Upper lobe of left lung (tissue), 6 donors: ENCODE data around the gene TBATA. TPM values are rescaled to one million over a fixed set of nuclear protein-coding genes. Genes with fewer than 3 reads are reported as not detected.

Source experiments
- ATAC-seq, 2 donors: fragments of 200-7000 bp; cut with Tn5 transposase; one replicate each; pipeline ENCODE4 v1.9.1; 2022; ENCODE audit warnings: mild to moderate bottlenecking in 2 of 2, moderate library complexity in 2 of 2; ENCODE audit not compliant: low FRiP score in 2 of 2
- DNase-seq, 2 donors: peaks; one replicate each; pipeline ENCODE4 v3.0.0-alpha.2; 2019 to 2020
- H3K27ac ChIP-seq, 4 donors: fragments of 200-600 bp; sonication (generic); one replicate each; pipeline ENCODE4 v1.5.1; 2016 to 2019
- H3K27me3 ChIP-seq, 4 donors: fragments of 200-600 bp; sonication (generic); one replicate each; pipeline ENCODE4 v1.5.1; 2017 to 2019
- H3K36me3 ChIP-seq, 4 donors: fragments of 200-600 bp; sonication (generic); one replicate each; pipeline ENCODE4 v1.5.1; 2016 to 2019
- H3K4me1 ChIP-seq, 4 donors: fragments of 200-600 bp; sonication (generic); one replicate each; pipeline ENCODE4 v1.5.1; 2018 to 2019
- H3K4me3 ChIP-seq, 4 donors: fragments of 200-600 bp; sonication (generic); one replicate each; pipeline ENCODE4 v1.5.1; 2017 to 2019; ENCODE audit warnings: mild to moderate bottlenecking in 2 of 4, moderate library complexity in 1 of 4
- H3K9me3 ChIP-seq, 4 donors: fragments of 200-600 bp; sonication (generic); one replicate each; pipeline ENCODE4 v1.5.1; 2018 to 2019
- EP300 ChIP-seq, 4 donors: sonication (generic); formaldehyde crosslinking; IDR thresholded peaks; one replicate each; pipeline ENCODE4 v1.5.1; 2017; ENCODE audit warnings: antibody characterized with exemption in 4 of 4, control low read depth in 2 of 4
- POLR2A ChIP-seq, 4 donors: fragments of 450-650 bp; IDR thresholded peaks; one replicate each; pipeline ENCODE4 v1.5.1; 2016 to 2017; ENCODE audit warnings: antibody characterized with exemption in 4 of 4, mild to moderate bottlenecking in 2 of 4
- POLR2AphosphoS5 ChIP-seq, 2 donors: sonication (generic); formaldehyde crosslinking; IDR thresholded peaks; one replicate each; pipeline ENCODE4 v1.5.1; 2017; ENCODE audit warnings: antibody characterized with exemption in 2 of 2
- WGBS, 2 donors: methylation state at CpG; one replicate each; pipeline ENCODE4 v1.1.5; 2017 to 2018; 5-methylcytosine and 5-hydroxymethylcytosine counted together
- total RNA-seq, 6 donors: library from RNA; depleted of rRNA in 4 of 6; stranded (reverse); fragments of >200 nt in 4 of 6; gene quantifications; one replicate each; pipeline versions ENCODE4 v1.1.0 to v1.2.1, GENCODE V29; 2016 to 2021
- TF ChIP-seq, protein P1 (sequence below), 6 experiments: fragments of 450-650 bp in 4 of 6; fragments of 200-600 bp in 2 of 6; sonication (generic) in 2 of 6; IDR thresholded peaks; one replicate each; pipeline ENCODE4 v1.5.1; 2016 to 2019; ENCODE audit warnings: antibody characterized with exemption in 6 of 6
- donor health status: DM: no; HTN: no; CAD: no; lungs with moderate emphysema.
- donor health status: DM: no; HTN: yes; CAD: no; lungs with severe emphysema.

Gene TBATA
- total RNA-seq, 6 donors from 2014 or later: not detected

DNA sequence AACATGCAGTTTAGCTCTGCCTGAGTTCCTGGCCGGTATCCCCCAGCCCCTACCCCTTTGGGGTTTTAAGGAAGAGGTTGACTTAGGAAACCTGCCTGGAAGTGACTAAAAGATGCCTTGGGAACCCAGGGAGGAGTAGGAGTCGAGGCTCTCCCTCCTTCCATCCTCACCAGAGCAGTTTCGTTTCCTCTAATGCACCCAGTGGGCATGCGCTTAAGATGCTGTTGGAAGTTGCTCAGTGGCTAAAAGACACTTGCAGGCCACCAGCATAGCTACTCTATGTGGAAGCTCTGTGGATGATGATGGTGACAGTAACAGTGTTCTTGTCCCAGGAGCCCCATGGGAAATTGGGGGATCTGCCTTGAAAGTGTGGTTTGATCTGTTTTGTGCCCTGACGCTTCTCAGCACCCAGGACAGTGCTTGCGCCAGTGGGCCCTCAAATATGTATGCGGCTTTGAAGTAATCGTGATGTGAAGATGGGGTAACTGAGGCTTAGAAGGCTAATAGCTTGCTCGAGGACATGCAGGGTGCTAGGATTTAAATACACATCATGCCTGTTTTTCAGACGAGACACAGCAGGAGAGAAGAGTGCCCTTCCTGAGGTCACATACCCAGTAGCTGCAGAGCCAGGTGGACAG lies 32.0 kb downstream of the TBATA start:
- ATAC-seq: no peak
- Histone ChIP-seq H3K27ac (no peak overlapping the region), H3K27me3 (no peaks in the 10 kb centered on the region), H3K4me1 (no peaks in the 10 kb centered on the region), H3K9me3 (no peaks in the 10 kb centered on the region), H3K4me3 (no peak overlapping the region), H3K36me3 (no peaks in the 10 kb centered on the region)
- TF ChIP-seq POLR2A (IDR thresholded peaks at IDR 0.05): no peak
- no peak for TF ChIP-seq POLR2AphosphoS5 (IDR thresholded peaks at IDR 0.05)
- TF ChIP-seq, protein P1, sequence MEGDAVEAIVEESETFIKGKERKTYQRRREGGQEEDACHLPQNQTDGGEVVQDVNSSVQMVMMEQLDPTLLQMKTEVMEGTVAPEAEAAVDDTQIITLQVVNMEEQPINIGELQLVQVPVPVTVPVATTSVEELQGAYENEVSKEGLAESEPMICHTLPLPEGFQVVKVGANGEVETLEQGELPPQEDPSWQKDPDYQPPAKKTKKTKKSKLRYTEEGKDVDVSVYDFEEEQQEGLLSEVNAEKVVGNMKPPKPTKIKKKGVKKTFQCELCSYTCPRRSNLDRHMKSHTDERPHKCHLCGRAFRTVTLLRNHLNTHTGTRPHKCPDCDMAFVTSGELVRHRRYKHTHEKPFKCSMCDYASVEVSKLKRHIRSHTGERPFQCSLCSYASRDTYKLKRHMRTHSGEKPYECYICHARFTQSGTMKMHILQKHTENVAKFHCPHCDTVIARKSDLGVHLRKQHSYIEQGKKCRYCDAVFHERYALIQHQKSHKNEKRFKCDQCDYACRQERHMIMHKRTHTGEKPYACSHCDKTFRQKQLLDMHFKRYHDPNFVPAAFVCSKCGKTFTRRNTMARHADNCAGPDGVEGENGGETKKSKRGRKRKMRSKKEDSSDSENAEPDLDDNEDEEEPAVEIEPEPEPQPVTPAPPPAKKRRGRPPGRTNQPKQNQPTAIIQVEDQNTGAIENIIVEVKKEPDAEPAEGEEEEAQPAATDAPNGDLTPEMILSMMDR (IDR thresholded peaks at IDR 0.05): no peak
- TF ChIP-seq EP300 (IDR thresholded peaks at IDR 0.05): no peak
- DNase-seq: no peak
- 85 to 87% methylated on average over 10 of the region's 10 CpGs for WGBS, 2 donors

DNA sequence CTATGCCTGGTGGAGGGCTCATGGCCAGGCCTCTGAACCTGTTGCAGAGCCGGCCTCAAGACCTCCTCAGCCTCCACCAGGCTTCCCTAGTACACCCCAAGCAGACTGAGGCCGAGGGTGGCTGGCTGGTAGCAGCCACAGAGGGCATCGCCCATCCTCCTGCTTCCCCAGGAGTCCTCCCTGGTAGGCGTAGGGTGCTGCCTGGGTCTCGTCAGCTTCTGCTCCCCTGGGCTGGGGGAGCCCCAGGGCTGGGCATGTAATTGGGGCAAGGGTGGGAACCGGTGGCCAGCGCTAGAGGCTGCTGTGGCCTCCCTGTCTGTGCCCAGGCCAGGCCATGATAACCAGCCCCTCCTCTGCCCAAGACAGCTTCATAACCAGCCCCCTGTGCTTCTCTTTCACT lies 32.6 kb downstream of the TBATA start:
- Histone ChIP-seq H3K27ac (no peak overlapping the region), H3K27me3 (no peaks in the 10 kb centered on the region), H3K36me3 (no peaks in the 10 kb centered on the region), H3K4me3 (no peak overlapping the region), H3K4me1 (no peaks in the 10 kb centered on the region), H3K9me3 (no peaks in the 10 kb centered on the region)
- WGBS, 2 donors: 91 to 100% methylated on average over 2 to 7 of the region's 7 CpGs
- no peak for ATAC-seq
- TF ChIP-seq POLR2A (IDR thresholded peaks at IDR 0.05) (no peak), POLR2AphosphoS5 (IDR thresholded peaks at IDR 0.05) (no peak), EP300 (IDR thresholded peaks at IDR 0.05) (no peak)
- TF ChIP-seq, protein P1 (IDR thresholded peaks at IDR 0.05): no peak
- no peak for DNase-seq

DNA sequence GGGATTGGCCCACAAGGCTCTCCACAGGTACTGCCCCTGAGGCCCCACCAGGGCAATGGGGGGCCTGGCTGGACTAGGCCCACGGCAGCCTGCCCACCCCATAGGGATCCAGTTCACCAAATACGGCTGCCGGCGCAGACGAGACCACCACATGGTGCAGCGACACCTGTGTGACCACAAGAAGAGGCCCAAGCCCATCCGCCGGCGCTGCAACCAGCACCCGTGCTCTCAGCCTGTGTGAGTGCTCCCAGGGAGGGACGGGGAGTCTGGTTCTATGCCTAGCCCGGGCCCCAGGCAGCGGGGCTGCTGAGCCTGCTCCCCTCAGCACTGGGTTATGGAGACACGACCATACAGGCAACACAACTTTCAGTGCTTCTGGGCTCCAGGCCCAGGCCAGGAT lies 33.2 kb downstream of the TBATA start:
- Histone ChIP-seq H3K4me3 (no peak overlapping the region), H3K27me3 (no peaks in the 10 kb centered on the region), H3K4me1 (no peaks in the 10 kb centered on the region), H3K36me3 (no peaks in the 10 kb centered on the region), H3K27ac (no peak overlapping the region), H3K9me3 (no peaks in the 10 kb centered on the region)
- WGBS, 2 donors: 89 to 97% methylated on average over 6 to 8 of the region's 14 CpGs
- no peak for TF ChIP-seq POLR2A (IDR thresholded peaks at IDR 0.05)
- no peak for TF ChIP-seq POLR2AphosphoS5 (IDR thresholded peaks at IDR 0.05)
- TF ChIP-seq EP300 (IDR thresholded peaks at IDR 0.05): no peak
- TF ChIP-seq, protein P1 (IDR thresholded peaks at IDR 0.05): no peak
- no peak for ATAC-seq
- no peak for DNase-seq

DNA sequence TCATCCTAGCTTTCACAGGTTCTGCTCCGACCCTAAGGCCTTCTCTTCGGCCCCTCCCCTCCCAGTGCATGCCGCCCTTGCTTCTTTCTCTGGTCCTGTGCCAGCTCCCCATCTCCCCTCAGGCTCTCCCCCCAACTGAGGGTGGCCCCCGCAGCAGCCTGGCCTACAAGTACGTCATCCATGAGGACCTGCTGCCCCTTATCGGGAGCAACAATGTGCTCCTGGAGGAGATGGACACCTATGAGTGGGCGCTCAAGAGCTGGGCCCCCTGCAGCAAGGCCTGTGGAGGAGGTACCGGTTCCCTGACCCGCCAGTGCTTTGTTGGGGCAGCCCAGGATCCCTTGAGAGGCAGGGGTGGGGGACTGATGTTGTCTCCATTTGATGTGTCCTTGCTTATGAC lies 33.8 kb downstream of the TBATA start:
- H3K27ac ChIP-seq: no peak overlapping the region
- H3K36me3 ChIP-seq: no peaks in the 10 kb centered on the region
- TF ChIP-seq POLR2AphosphoS5 (IDR thresholded peaks at IDR 0.05) (no peak), EP300 (IDR thresholded peaks at IDR 0.05) (no peak), POLR2A (IDR thresholded peaks at IDR 0.05) (no peak)
- TF ChIP-seq, protein P1 (IDR thresholded peaks at IDR 0.05): no peak
- no peaks in the 10 kb centered on the region for H3K4me1 ChIP-seq
- DNase-seq: no peak
- WGBS, 2 donors: 91 to 94% methylated on average over 5 to 9 of the region's 9 CpGs
- no peaks in the 10 kb centered on the region for H3K27me3 ChIP-seq
- no peaks in the 10 kb centered on the region for H3K9me3 ChIP-seq
- ATAC-seq: no peak
- H3K4me3 ChIP-seq: no peak overlapping the region

DNA sequence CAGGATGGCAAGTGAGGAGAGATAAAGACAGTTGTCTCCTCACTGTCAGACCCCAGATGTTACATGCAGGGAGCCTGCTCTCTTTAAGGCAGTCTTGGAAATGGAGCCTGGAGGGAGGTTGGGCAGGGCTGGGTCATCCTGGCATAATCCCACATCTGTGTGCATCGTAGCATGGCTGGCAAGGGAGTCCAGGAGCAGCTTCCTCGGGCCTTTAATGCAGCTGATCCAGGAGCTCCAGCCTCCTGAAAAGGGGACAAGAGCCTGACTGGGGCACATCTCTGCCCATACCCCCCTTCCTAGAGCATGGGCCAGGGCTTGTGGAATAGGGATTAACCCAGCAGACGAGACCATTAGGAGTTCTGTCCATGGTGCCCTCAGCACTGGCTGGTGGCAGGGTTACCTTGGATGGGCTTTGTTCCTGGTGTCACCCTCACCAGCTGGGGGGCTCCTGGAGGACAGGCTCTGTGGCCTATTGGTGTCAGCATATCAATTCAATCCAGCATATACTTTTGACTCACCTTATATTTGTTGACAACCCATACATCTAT lies 34.9 kb downstream of the TBATA start:
- no peaks in the 10 kb centered on the region for H3K36me3 ChIP-seq
- H3K27ac ChIP-seq: no peak overlapping the region
- WGBS, 2 donors: 0 to 58% methylated on average over 1 to 3 of the region's 3 CpGs
- H3K4me3 ChIP-seq: no peak overlapping the region
- H3K9me3 ChIP-seq: no peaks in the 10 kb centered on the region
- ATAC-seq: no peak
- no peaks in the 10 kb centered on the region for H3K27me3 ChIP-seq
- no peaks in the 10 kb centered on the region for H3K4me1 ChIP-seq
- DNase-seq: no peak
- TF ChIP-seq POLR2A (IDR thresholded peaks at IDR 0.05): no peak
- no peak for TF ChIP-seq EP300 (IDR thresholded peaks at IDR 0.05)
